CD14-positive monocyte (primary cell): ENCODE data around the gene MAP3K9. TPM values are rescaled to one million over a fixed set of nuclear protein-coding genes. Genes with fewer than 3 reads are reported as not detected.

Experiments used
- DNase-seq, 3 donors: peaks; one replicate each; pipeline ENCODE4 v3.0.0-alpha.2; 2011 to 2022
- H2AFZ ChIP-seq: 2 replicates; pipeline ENCODE4 v1.6.0; 2012; ENCODE audit warnings: mild to moderate bottlenecking, low read depth, low read length, inconsistent platforms; ENCODE audit not compliant: insufficient read depth, poor library complexity, severe bottlenecking
- H3K27ac ChIP-seq, 2 donors: 1 replicate in 1 of 2; 2 replicates in 1 of 2; pipeline ENCODE4 v1.5.1; 2012 to 2013; ENCODE audit warnings: low read length in 2 of 2, control low read depth in 1 of 2, inconsistent platforms in 1 of 2, low read depth in 1 of 2, mild to moderate bottlenecking in 1 of 2
- H3K27me3 ChIP-seq, 2 donors: one replicate each; pipeline versions ENCODE4 v1.6.0 to v1.6.1; 2011 to 2013; ENCODE audit warnings: low read length in 2 of 2; ENCODE audit not compliant: control insufficient read depth in 2 of 2, insufficient read depth in 2 of 2
- H3K36me3 ChIP-seq, 2 donors: replicated peaks in 1 of 2; 1 replicate in 1 of 2; 2 replicates in 1 of 2; pipeline versions ENCODE4 v1.5.1 to v1.6.1; 2012 to 2013; ENCODE audit warnings: low read length in 2 of 2, control low read depth in 1 of 2, inconsistent platforms in 1 of 2, mild to moderate bottlenecking in 1 of 2; ENCODE audit not compliant: insufficient read depth in 2 of 2, control insufficient read depth in 1 of 2
- H3K4me1 ChIP-seq, 2 donors: 1 replicate in 1 of 2; 2 replicates in 1 of 2; pipeline versions ENCODE4 v1.5.1 to v1.6.1; 2012 to 2013; ENCODE audit warnings: low read length in 2 of 2, control low read depth in 1 of 2, inconsistent platforms in 1 of 2, mild to moderate bottlenecking in 1 of 2, moderate library complexity in 1 of 2; ENCODE audit not compliant: insufficient read depth in 2 of 2, control insufficient read depth in 1 of 2
- H3K4me2 ChIP-seq: replicated peaks from 2 replicates; pipeline ENCODE3; 2012; ENCODE audit warnings: low read length, moderate library complexity, mild to moderate bottlenecking; ENCODE audit not compliant: poor library complexity, severe bottlenecking; ENCODE audit errors: extremely low read depth
- H3K4me3 ChIP-seq, 3 experiments: fragments of 200-600 bp in 1 of 3; sonication (generic) in 1 of 3; replicated peaks in 1 of 3; 1 replicate in 2 of 3; 2 replicates in 1 of 3; pipeline ENCODE4 v1.5.1; 2011 to 2013; ENCODE audit warnings: low read length in 3 of 3, mild to moderate bottlenecking in 3 of 3, control low read depth in 2 of 3, low read depth in 2 of 3, inconsistent platforms in 1 of 3, moderate library complexity in 1 of 3
- H3K79me2 ChIP-seq: 2 replicates; pipeline ENCODE4 v1.6.0; 2012; ENCODE audit warnings: mild to moderate bottlenecking, control low read depth, inconsistent platforms, low read length, moderate library complexity; ENCODE audit not compliant: insufficient read depth
- H3K9ac ChIP-seq: 2 replicates; pipeline ENCODE4 v1.6.0; 2017; ENCODE audit warnings: low read length, mild to moderate bottlenecking; ENCODE audit not compliant: insufficient read depth, poor library complexity, severe bottlenecking
- H3K9me3 ChIP-seq, 2 donors: replicated peaks in 1 of 2; 1 replicate in 1 of 2; 2 replicates in 1 of 2; pipeline versions ENCODE4 v1.5.1 to v1.6.1; 2012 to 2013; ENCODE audit warnings: low read length in 2 of 2, control low read depth in 1 of 2; ENCODE audit not compliant: control insufficient read depth in 1 of 2, insufficient read depth in 1 of 2
- H4K20me1 ChIP-seq: 2 replicates; pipeline ENCODE4 v1.6.0; 2012; ENCODE audit warnings: mild to moderate bottlenecking, low read length, control low read depth, moderate library complexity; ENCODE audit not compliant: insufficient read depth
- H3K27ac Mint-ChIP-seq, 7 donors: one replicate each; pipeline ENCODE4 v1.8.0; 2020; ENCODE audit warnings: mild to moderate bottlenecking in 7 of 7, mixed read lengths in 7 of 7, moderate library complexity in 6 of 7, inconsistent platforms in 2 of 7
- H3K27me3 Mint-ChIP-seq, 3 donors: one replicate each; pipeline ENCODE4 v1.8.0; 2021 to 2022; ENCODE audit warnings: low read depth in 3 of 3, mild to moderate bottlenecking in 3 of 3, mixed read lengths in 3 of 3, moderate library complexity in 3 of 3, inconsistent platforms in 1 of 3
- H3K36me3 Mint-ChIP-seq, 2 donors: one replicate each; pipeline ENCODE4 v1.8.0; 2020; ENCODE audit warnings: mixed read lengths in 2 of 2, inconsistent platforms in 1 of 2, mild to moderate bottlenecking in 1 of 2
- H3K4me1 Mint-ChIP-seq: one replicate; pipeline ENCODE4 v1.8.0; 2020; ENCODE audit warnings: mild to moderate bottlenecking, mixed read lengths
- H3K4me3 Mint-ChIP-seq, 2 donors: one replicate each; pipeline ENCODE4 v1.8.0; 2020; ENCODE audit warnings: mild to moderate bottlenecking in 2 of 2, mixed read lengths in 2 of 2, moderate library complexity in 1 of 2
- H3K9me3 Mint-ChIP-seq, 7 donors: one replicate each; pipeline ENCODE4 v1.8.0; 2020 to 2022; ENCODE audit warnings: mixed read lengths in 7 of 7, mild to moderate bottlenecking in 6 of 7, moderate library complexity in 6 of 7, inconsistent platforms in 2 of 7
- CTCF ChIP-seq: fragments of 200-600 bp; IDR thresholded peaks from one replicate; pipeline ENCODE4 v1.8.0; 2022; ENCODE audit warnings: antibody characterized with exemption, mild to moderate bottlenecking
- WGBS: methylation state at CpG from one replicate; pipeline ENCODE4 v1.1.5; 2013; ENCODE audit warnings: missing lambda C conversion rate; ENCODE audit not compliant: insufficient coverage; 5-methylcytosine and 5-hydroxymethylcytosine counted together
- intact Hi-C, 2 donors: fragments of 100-400 bp; cut with micrococcal nuclease; formaldehyde crosslinking; loops; one replicate each; pipeline versions ENCODE4 v1.15.0 to v1.15.1; 2023
- polyA plus RNA-seq, 3 donors: library from polyadenylated mRNA; depleted of rRNA in 1 of 3; unstranded in 2 of 3; stranded (reverse) in 1 of 3; fragments of 300-500 nt in 2 of 3; fragments of >200 nt in 1 of 3; fragmentation: Illumina TruSeq in 2 of 3; gene quantifications; 1 replicate in 2 of 3; 2 replicates in 1 of 3; pipeline ENCODE4 v1.2.3, GENCODE V29; 2012 to 2021

MAP3K9 gene
- polyA plus RNA-seq, 3 donors: 0.01 TPM; not detected in 2

GRCh38 chr14:70779667-70780066, 29.6 kb downstream of the MAP3K9 start:
- no peak for DNase-seq
- H3K9ac ChIP-seq: no peak overlapping the region
- Mint-ChIP-seq H3K27ac (no peak overlapping the region), H3K36me3 (no peaks in the 10 kb centered on the region), H3K27me3 (peaks cover 0 to 13% (median 0%) of the 10 kb centered on the region in 3 donors), H3K4me3 (peak overlapping the region in 1 of 2 donors; percentile 47), H3K9me3 (no peaks in the 10 kb centered on the region), H3K4me1 (peaks cover 14% of the 10 kb centered on the region)
- no peak overlapping the region for H2AFZ ChIP-seq
- H3K4me3 ChIP-seq: no peak overlapping the region
- WGBS: 75% methylated on average over 4 of the region's 4 CpGs
- H3K79me2 ChIP-seq: no peaks in the 10 kb centered on the region
- H3K4me2 ChIP-seq: no peak overlapping the region
- H3K27ac ChIP-seq: no peak overlapping the region
- no peak for TF ChIP-seq CTCF
- intact Hi-C loops: no loop called here
- H4K20me1 ChIP-seq: no peaks in the 10 kb centered on the region
- no peaks in the 10 kb centered on the region for H3K9me3 ChIP-seq
- H3K27me3 ChIP-seq: no peaks in the 10 kb centered on the region
- H3K36me3 ChIP-seq: no peaks in the 10 kb centered on the region
- peaks cover 8 to 14% of the 10 kb centered on the region in 2 donors for H3K4me1 ChIP-seq

GRCh38 chr14:70776197-70776596, 33.1 kb downstream of the MAP3K9 start:
- H3K27ac Mint-ChIP-seq: no peak overlapping the region
- no peak overlapping the region for H3K27ac ChIP-seq
- H3K4me1 Mint-ChIP-seq: peaks cover 14% of the 10 kb centered on the region
- no peaks in the 10 kb centered on the region for H4K20me1 ChIP-seq
- H3K36me3 ChIP-seq: no peaks in the 10 kb centered on the region
- H3K36me3 Mint-ChIP-seq: no peaks in the 10 kb centered on the region
- H3K9ac ChIP-seq: no peak overlapping the region
- H3K27me3 Mint-ChIP-seq: peaks cover 1 to 13% (median 1%) of the 10 kb centered on the region in 3 donors
- H3K4me3 ChIP-seq: no peak overlapping the region
- no CpG with 5 or more reads among the region's 2 CpGs for WGBS
- no peaks in the 10 kb centered on the region for H3K9me3 Mint-ChIP-seq
- TF ChIP-seq CTCF: no peak
- DNase-seq: no peak
- no peak overlapping the region for H2AFZ ChIP-seq
- no peaks in the 10 kb centered on the region for H3K9me3 ChIP-seq
- no peak overlapping the region for H3K4me2 ChIP-seq
- peaks cover 8 to 13% of the 10 kb centered on the region in 2 donors for H3K4me1 ChIP-seq
- peaks cover 0 to 3% of the 10 kb centered on the region in 2 donors for H3K27me3 ChIP-seq
- H3K4me3 Mint-ChIP-seq: no peak overlapping the region
- intact Hi-C loops: no loop called here
- no peaks in the 10 kb centered on the region for H3K79me2 ChIP-seq
